Measurements from ENCODE around the gene STAT1.
A peak's percentile ranks its signal among the peaks of the same experiment; 100 is the strongest.

Gene STAT1

DNA sequence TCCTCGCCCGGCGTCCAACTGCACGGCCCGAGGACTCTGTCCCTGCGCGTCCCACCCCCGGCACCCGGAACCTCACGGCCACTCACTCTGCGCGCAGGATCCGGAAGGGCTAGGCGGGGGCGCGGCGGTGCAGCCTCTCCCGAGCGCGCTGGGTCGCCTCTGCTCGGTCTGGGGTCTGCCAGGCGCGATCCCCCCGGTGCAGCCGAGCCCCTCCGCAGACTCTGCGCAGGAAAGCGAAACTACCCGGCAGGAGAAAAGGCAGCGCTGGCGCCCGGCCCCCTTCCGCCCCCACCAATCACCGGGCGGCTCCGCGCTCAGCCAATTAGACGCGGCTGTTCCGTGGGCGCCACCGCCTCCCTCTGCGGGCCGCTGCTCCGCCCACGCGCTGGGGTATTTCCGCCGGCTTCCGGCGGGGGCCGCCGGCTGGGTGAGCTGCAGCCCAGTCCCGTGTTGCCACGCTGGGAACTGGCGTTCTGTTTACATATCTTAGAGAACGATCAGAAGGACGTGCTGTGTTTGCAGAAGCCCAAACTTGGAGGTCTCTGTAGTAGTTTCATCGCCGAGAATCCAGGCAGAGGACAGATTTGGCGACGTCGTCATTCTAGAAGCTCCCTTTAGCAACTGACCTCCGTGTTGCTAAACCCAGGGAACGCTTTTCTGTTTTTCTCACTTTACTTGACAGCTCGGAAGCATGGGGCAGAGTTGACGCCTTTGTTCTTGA lies at the start of gene STAT1:
STAT1 (minus strand) TSS at position 240 of the 721 bp plus-strand sequence. CDS start 4,168 bp downstream, outside the sequence.
- TF ChIP-seq, protein P1, sequence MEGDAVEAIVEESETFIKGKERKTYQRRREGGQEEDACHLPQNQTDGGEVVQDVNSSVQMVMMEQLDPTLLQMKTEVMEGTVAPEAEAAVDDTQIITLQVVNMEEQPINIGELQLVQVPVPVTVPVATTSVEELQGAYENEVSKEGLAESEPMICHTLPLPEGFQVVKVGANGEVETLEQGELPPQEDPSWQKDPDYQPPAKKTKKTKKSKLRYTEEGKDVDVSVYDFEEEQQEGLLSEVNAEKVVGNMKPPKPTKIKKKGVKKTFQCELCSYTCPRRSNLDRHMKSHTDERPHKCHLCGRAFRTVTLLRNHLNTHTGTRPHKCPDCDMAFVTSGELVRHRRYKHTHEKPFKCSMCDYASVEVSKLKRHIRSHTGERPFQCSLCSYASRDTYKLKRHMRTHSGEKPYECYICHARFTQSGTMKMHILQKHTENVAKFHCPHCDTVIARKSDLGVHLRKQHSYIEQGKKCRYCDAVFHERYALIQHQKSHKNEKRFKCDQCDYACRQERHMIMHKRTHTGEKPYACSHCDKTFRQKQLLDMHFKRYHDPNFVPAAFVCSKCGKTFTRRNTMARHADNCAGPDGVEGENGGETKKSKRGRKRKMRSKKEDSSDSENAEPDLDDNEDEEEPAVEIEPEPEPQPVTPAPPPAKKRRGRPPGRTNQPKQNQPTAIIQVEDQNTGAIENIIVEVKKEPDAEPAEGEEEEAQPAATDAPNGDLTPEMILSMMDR (conservative IDR thresholded peaks at IDR 0.05), result no peak
- no peak for TF ChIP-seq ZFX (IDR thresholded peaks at IDR 0.05)
- peak within 1 kb of the TSS; percentile 90 for H3K27ac ChIP-seq

DNA sequence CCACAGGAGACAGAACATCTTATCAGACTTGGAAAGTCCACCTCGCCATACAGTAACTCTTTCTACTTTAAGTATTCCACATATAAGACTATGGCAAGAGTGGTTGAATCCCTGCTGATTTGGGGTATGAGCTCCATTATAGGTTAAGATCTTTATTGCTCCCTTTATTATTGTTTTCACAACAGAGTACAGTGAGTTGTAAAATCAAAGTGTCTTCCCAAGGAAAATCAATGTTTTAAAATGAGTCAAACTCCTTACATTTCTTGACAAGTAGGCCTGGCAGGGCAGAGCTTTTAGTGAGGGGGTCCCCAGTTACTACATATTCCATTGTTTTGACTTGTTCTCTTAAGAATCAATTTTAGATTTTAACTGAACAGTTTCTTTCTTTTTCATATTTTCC lies 49.6 kb upstream of the STAT1 start:
- TF ChIP-seq ZFX (IDR thresholded peaks at IDR 0.05), result no peak
- TF ChIP-seq, protein P1 (conservative IDR thresholded peaks at IDR 0.05), result no peak
- no peak overlapping the region for H3K27ac ChIP-seq

DNA sequence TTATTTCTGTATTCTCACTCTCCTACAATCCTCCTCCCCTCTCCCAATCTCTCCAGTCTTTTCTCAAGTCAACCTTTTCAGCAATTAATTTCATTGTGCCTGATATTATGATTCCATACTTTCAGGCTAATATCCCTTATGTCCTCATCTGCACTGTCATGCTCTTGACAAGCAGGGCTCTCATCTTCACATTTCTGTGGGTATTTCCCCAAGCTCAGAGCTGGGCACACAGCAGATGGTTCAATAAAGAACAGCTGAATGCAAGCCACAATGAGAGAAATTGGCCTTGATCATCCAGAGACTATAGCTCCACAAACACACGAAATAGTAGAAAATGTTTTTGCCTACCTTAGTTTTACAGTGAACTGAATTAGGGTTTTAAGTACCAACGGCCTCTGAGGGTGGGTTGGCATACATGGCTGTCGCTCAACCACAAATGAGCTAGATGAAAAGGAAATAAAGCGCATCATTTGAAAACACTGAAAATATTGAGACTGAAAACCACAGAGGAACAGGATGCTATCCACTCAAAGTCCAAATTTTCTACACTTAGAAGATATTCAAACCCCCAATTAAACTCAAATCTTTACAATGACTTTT lies 47.5 kb upstream of the STAT1 start:
- no peak overlapping the region for H3K27ac ChIP-seq
- TF ChIP-seq ZFX (IDR thresholded peaks at IDR 0.05), result no peak
- TF ChIP-seq, protein P1 (conservative IDR thresholded peaks at IDR 0.05), result no peak

DNA sequence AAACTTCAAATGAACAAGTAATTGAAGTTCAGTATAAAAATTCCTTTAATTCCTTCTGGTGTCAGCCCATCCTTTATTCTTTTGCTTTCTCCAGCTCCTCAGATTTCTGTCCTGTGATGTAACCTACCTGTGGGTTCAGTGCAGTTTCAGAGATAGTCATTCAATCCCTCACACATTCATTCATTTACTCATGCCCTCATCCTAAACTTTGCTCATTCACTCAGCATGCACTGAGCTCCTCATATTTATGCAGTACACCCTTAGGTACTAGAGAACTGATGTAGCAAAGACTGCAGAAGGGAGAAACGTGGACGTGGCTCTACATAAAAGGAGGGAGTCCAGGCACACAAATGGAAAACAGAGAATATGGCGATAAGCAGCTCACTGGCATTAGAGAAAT lies 45.3 kb upstream of the STAT1 start:
- TF ChIP-seq, protein P1 (conservative IDR thresholded peaks at IDR 0.05), result no peak
- TF ChIP-seq ZFX (IDR thresholded peaks at IDR 0.05), result no peak
- no peak overlapping the region for H3K27ac ChIP-seq

DNA sequence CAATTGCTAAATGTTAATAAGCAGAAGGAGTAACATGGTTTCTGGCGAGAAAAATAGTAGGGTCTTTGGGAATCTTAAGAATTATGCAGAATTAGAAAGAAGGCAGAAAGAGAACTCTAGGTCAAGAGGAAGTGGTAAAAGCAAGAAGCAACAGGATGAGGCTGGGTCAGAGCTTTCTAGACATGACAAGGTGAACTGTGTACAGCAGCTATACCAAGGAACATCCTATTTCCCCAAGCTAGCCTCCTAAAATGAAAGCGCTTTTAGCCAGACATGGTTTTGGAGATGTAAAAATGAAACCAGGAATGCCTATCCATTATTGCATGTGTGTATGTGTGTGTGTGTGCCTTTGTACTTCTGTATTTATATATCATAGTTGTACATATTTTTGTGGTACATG lies 42.3 kb upstream of the STAT1 start:
- no peak overlapping the region for H3K27ac ChIP-seq
- TF ChIP-seq, protein P1 (conservative IDR thresholded peaks at IDR 0.05), result no peak
- TF ChIP-seq ZFX (IDR thresholded peaks at IDR 0.05), result no peak

DNA sequence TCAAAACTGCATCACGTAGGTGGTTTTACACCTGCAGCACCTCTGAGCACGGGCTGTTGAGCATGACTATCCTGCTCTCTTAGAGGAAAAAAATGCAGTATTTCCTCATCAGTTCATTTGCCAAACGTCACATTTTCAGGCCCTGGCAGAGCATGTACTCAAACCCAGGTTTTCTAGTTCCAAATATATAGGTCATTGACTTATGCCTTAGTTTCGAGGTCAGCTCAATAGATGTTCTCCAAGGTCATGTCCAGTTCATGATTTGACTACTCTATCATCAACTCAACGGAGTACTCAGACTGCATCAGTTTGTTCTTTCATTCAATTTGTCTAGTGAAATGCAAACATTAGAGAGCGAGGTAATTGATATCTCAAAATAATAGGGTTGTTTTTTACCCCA lies 39.3 kb upstream of the STAT1 start:
- TF ChIP-seq, protein P1 (conservative IDR thresholded peaks at IDR 0.05), result no peak
- no peak for TF ChIP-seq ZFX (IDR thresholded peaks at IDR 0.05)
- H3K27ac ChIP-seq, result no peak overlapping the region

Data from C4-2B (cell line).